K562 (cell line): ENCODE measurements around the gene ATG10. TPM values are rescaled to one million over a fixed set of nuclear protein-coding genes. Genes with fewer than 3 reads are reported as not detected.

Source experiments
- HDAC8 ChIP-seq: fragments of 450-650 bp; IDR thresholded peaks from 2 replicates; pipeline ENCODE4 v1.6.1; 2016; ENCODE audit warnings: mild to moderate bottlenecking, missing genetic modification characterization, moderate library complexity, missing compliant biosample characterization
- HDGF ChIP-seq: fragments of 450-650 bp; IDR thresholded peaks from 2 replicates; pipeline ENCODE4 v1.6.1; 2016
- SIN3A ChIP-seq, 2 experiments: fragments of 150-350 bp in 1 of 2; IDR thresholded peaks; 2 replicates each; pipeline ENCODE4 v1.6.1; 2011 to 2016; ENCODE audit warnings: borderline replicate concordance in 2 of 2, low read depth in 2 of 2, low read length in 2 of 2, mild to moderate bottlenecking in 2 of 2, moderate library complexity in 2 of 2; ENCODE audit not compliant: control insufficient read depth in 1 of 2
- STAG1 ChIP-seq: sonication (generic); formaldehyde crosslinking; IDR thresholded peaks from 2 replicates; pipeline ENCODE4 v1.5.0; 2020; ENCODE audit warnings: missing genetic modification reagents, borderline replicate concordance
- TOE1 ChIP-seq, 2 experiments: fragments of 450-650 bp in 1 of 2; sonication (generic) in 1 of 2; formaldehyde crosslinking in 1 of 2; IDR thresholded peaks; 2 replicates each; pipeline versions ENCODE4 v1.7.1 to v1.8.0; 2016 to 2022; ENCODE audit warnings: borderline replicate concordance in 2 of 2, mild to moderate bottlenecking in 2 of 2, antibody characterized with exemption in 1 of 2, inconsistent platforms in 1 of 2, low read depth in 1 of 2, missing genetic modification reagents in 1 of 2, moderate library complexity in 1 of 2
- WHSC1 ChIP-seq: IDR thresholded peaks from one replicate; pipeline ENCODE4 v1.6.1; 2012; ENCODE audit warnings: low read length, control low read depth, inconsistent platforms
- ZNF444 ChIP-seq: fragments of 250-450 bp; sonication (Bioruptor Pico); IDR thresholded peaks from 2 replicates; pipeline ENCODE4 v1.4.0; 2020; ENCODE audit warnings: mild to moderate bottlenecking, moderate library complexity
- polyA plus RNA-seq, 8 experiments: library from polyadenylated mRNA; depleted of rRNA in 4 of 8; stranded (reverse) in 5 of 8; unstranded in 3 of 8; fragments of >200 nt; fragmentation: Nextera tagmentation in 2 of 8; fragmentation: Illumina TruSeq in 1 of 8; extraction: Ambion mirVana in 2 of 8; extraction: Trizol in 1 of 8; gene quantifications; 2 replicates each; pipeline versions ENCODE4 v1.2.1 to v1.2.3, GENCODE V29; 2011 to 2014; ENCODE audit warnings: inconsistent platforms in 1 of 8, missing spikeins in 1 of 8
- total RNA-seq, 7 experiments: library from RNA; depleted of rRNA in 6 of 7; stranded (reverse); fragments of >200 nt in 6 of 7; fragmentation: Illumina TruSeq in 2 of 7; extraction: Trizol in 2 of 7; gene quantifications; 2 replicates each; pipeline versions ENCODE4 v1.2.1 to v1.2.3, GENCODE V29; 2011 to 2021; ENCODE audit warnings: low replicate concordance in 1 of 7
- TF ChIP-seq, protein P1 (sequence below): fragments of 450-650 bp; IDR thresholded peaks from 2 replicates; pipeline ENCODE4 v1.6.1; 2016; ENCODE audit warnings: low read depth
- TF ChIP-seq, protein P2 (sequence below): sonication (generic); formaldehyde crosslinking; IDR thresholded peaks from 2 replicates; pipeline ENCODE4 v1.8.1; 2022; ENCODE audit warnings: missing genetic modification reagents
- TF ChIP-seq, protein P3 (sequence below): fragments of 250-450 bp; sonication (Bioruptor Pico); IDR thresholded peaks from 2 replicates; pipeline ENCODE4 v1.9.0; 2021; ENCODE audit warnings: mild to moderate bottlenecking, inconsistent platforms
- TF ChIP-seq, protein P4 (sequence below): fragments of 250-450 bp; sonication (Bioruptor Pico); IDR thresholded peaks from 2 replicates; pipeline ENCODE4 v1.9.0; 2021; ENCODE audit warnings: mild to moderate bottlenecking
- TF ChIP-seq, protein P5 (sequence below), 2 experiments: IDR thresholded peaks; 2 replicates each; pipeline ENCODE4 v1.6.1; 2011; ENCODE audit warnings: borderline replicate concordance in 1 of 2, control low read depth in 1 of 2, low read depth in 1 of 2, low read length in 1 of 2, mild to moderate bottlenecking in 1 of 2, mixed read lengths in 1 of 2, moderate library complexity in 1 of 2; ENCODE audit not compliant: insufficient read depth in 1 of 2, insufficient read length in 1 of 2, poor library complexity in 1 of 2, severe bottlenecking in 1 of 2; ENCODE audit errors: extremely low read depth in 1 of 2

Gene ATG10
- total and polyA plus RNA-seq, 9 of the 15 experiments (the other 6 are each of a cell fraction or from before 2014, with no cell fraction given), result 7.0 to 18.8 (median 14.6) TPM

DNA sequence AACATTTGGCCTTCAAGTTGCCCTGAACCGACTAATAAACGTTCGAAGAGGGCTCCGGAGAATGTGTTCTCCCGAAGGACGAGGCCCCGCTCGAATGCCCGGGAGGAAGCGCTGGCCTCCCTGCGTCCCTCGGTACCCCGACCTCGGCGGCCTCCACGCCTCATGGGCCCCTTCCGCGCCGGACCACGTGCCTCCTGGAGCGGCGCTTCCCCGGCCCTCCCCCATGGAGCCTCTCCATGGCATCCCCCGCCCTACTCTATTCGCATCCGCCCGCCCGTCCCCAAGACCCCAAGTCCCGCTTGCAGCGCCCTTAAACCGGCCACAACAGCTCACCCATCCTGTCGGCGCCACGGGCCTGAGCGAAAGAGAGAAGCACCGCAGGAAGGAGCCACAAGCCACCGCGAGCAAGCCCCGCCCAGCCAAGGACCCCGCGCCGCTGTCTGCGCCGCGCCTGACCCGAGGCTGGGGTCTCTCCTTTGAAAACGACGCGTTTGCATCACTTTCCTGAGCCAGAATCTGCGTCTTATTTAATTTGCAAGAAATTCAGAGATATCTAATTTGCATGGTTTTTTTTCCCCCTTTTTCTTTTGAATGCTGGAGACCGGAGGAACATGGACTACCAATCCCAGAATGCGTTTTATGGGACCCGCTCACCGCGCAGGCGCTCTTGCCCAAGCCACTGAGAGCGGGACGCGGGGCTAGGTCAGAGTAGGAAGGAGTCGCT, 306.3 kb downstream of the ATG10 start, which contains the start of gene RPS23 (continued):
- TF ChIP-seq, protein P1, sequence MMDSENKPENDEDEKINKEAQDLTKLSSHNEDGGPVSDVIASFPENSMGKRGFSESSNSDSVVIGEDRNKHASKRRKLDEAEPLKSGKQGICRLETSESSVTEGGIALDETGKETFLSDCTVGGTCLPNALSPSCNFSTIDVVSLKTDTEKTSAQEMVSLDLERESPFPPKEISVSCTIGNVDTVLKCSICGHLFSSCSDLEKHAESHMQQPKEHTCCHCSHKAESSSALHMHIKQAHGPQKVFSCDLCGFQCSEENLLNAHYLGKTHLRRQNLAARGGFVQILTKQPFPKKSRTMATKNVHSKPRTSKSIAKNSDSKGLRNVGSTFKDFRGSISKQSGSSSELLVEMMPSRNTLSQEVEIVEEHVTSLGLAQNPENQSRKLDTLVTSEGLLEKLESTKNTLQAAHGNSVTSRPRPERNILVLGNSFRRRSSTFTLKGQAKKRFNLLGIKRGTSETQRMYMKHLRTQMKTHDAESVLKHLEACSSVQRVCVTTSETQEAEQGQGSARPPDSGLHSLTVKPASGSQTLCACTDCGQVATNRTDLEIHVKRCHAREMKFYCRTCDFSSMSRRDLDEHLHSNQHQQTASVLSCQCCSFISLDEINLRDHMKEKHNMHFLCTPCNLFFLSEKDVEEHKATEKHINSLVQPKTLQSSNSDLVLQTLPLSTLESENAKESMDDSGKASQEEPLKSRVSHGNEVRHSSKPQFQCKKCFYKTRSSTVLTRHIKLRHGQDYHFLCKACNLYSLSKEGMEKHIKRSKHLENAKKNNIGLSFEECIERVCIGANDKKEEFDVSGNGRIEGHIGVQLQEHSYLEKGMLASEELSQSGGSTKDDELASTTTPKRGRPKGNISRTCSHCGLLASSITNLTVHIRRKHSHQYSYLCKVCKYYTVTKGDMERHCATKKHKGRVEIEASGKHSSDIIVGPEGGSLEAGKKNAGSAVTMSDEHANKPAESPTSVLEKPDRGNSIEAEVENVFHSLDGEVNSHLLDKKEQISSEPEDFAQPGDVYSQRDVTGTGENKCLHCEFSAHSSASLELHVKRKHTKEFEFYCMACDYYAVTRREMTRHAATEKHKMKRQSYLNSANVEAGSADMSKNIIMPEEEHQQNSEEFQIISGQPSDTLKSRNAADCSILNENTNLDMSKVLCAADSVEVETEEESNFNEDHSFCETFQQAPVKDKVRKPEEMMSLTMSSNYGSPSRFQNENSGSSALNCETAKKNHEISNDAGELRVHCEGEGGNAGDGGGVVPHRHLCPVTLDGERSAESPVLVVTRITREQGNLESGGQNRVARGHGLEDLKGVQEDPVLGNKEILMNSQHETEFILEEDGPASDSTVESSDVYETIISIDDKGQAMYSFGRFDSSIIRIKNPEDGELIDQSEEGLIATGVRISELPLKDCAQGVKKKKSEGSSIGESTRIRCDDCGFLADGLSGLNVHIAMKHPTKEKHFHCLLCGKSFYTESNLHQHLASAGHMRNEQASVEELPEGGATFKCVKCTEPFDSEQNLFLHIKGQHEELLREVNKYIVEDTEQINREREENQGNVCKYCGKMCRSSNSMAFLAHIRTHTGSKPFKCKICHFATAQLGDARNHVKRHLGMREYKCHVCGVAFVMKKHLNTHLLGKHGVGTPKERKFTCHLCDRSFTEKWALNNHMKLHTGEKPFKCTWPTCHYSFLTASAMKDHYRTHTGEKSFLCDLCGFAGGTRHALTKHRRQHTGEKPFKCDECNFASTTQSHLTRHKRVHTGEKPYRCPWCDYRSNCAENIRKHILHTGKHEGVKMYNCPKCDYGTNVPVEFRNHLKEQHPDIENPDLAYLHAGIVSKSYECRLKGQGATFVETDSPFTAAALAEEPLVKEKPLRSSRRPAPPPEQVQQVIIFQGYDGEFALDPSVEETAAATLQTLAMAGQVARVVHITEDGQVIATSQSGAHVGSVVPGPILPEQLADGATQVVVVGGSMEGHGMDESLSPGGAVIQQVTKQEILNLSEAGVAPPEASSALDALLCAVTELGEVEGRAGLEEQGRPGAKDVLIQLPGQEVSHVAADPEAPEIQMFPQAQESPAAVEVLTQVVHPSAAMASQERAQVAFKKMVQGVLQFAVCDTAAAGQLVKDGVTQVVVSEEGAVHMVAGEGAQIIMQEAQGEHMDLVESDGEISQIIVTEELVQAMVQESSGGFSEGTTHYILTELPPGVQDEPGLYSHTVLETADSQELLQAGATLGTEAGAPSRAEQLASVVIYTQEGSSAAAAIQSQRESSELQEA, result no peak
- TF ChIP-seq, protein P2, sequence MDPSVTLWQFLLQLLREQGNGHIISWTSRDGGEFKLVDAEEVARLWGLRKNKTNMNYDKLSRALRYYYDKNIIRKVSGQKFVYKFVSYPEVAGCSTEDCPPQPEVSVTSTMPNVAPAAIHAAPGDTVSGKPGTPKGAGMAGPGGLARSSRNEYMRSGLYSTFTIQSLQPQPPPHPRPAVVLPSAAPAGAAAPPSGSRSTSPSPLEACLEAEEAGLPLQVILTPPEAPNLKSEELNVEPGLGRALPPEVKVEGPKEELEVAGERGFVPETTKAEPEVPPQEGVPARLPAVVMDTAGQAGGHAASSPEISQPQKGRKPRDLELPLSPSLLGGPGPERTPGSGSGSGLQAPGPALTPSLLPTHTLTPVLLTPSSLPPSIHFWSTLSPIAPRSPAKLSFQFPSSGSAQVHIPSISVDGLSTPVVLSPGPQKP, result no peak
- TF ChIP-seq ZNF444 (CRISPR knock-in tag) (no peak), SIN3A (IDR thresholded peaks at IDR 0.05; ENCODE audit: borderline replicate concordance in 2 of 2, control insufficient read depth in 1 of 2, low read depth in 2 of 2, low read length in 2 of 2) (peak in 1 of 2 experiments; percentile 58; a peak in 1 of 4 replicates), HDAC8 (tag) (no peak), STAG1 (CRISPR knock-in tag) (no peak), HDGF (no peak), WHSC1 (no peak), TOE1 (IDR thresholded peaks at IDR 0.05; ENCODE audit: borderline replicate concordance) (peak; percentile 11; the same call in 1 of the 2 replicates), TOE1 (CRISPR knock-in tag; IDR thresholded peaks at IDR 0.05; ENCODE audit: borderline replicate concordance, low read depth) (no peak)
- TF ChIP-seq, protein P3, sequence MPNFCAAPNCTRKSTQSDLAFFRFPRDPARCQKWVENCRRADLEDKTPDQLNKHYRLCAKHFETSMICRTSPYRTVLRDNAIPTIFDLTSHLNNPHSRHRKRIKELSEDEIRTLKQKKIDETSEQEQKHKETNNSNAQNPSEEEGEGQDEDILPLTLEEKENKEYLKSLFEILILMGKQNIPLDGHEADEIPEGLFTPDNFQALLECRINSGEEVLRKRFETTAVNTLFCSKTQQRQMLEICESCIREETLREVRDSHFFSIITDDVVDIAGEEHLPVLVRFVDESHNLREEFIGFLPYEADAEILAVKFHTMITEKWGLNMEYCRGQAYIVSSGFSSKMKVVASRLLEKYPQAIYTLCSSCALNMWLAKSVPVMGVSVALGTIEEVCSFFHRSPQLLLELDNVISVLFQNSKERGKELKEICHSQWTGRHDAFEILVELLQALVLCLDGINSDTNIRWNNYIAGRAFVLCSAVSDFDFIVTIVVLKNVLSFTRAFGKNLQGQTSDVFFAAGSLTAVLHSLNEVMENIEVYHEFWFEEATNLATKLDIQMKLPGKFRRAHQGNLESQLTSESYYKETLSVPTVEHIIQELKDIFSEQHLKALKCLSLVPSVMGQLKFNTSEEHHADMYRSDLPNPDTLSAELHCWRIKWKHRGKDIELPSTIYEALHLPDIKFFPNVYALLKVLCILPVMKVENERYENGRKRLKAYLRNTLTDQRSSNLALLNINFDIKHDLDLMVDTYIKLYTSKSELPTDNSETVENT (CRISPR knock-in tag), result no peak
- TF ChIP-seq, protein P4, sequence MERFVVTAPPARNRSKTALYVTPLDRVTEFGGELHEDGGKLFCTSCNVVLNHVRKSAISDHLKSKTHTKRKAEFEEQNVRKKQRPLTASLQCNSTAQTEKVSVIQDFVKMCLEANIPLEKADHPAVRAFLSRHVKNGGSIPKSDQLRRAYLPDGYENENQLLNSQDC (CRISPR knock-in tag), result no peak
- TF ChIP-seq, protein P5, sequence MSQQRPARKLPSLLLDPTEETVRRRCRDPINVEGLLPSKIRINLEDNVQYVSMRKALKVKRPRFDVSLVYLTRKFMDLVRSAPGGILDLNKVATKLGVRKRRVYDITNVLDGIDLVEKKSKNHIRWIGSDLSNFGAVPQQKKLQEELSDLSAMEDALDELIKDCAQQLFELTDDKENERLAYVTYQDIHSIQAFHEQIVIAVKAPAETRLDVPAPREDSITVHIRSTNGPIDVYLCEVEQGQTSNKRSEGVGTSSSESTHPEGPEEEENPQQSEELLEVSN (IDR thresholded peaks at IDR 0.05; ENCODE audit: borderline replicate concordance in 1 of 2, extremely low read depth in 1 of 2, insufficient read depth in 1 of 2, insufficient read length in 1 of 2, low read depth in 1 of 2, low read length in 1 of 2, poor library complexity in 1 of 2, severe bottlenecking in 1 of 2), result peak; percentile 82 to 85
